Amniotic stem cell (primary cell): ENCODE data around the gene LSP1.
"Not testable (repeated sequence)": the region's sequence is repeated elsewhere in the genome, so short reads cannot be mapped to it uniquely, and the experiment has no call there.

Experiments
- DNase-seq: peaks from one replicate; lab custom pipeline; 2025; lab: John Stamatoyannopoulos, UW

LSP1 gene, protein sequence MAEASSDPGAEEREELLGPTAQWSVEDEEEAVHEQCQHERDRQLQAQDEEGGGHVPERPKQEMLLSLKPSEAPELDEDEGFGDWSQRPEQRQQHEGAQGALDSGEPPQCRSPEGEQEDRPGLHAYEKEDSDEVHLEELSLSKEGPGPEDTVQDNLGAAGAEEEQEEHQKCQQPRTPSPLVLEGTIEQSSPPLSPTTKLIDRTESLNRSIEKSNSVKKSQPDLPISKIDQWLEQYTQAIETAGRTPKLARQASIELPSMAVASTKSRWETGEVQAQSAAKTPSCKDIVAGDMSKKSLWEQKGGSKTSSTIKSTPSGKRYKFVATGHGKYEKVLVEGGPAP

DNA sequence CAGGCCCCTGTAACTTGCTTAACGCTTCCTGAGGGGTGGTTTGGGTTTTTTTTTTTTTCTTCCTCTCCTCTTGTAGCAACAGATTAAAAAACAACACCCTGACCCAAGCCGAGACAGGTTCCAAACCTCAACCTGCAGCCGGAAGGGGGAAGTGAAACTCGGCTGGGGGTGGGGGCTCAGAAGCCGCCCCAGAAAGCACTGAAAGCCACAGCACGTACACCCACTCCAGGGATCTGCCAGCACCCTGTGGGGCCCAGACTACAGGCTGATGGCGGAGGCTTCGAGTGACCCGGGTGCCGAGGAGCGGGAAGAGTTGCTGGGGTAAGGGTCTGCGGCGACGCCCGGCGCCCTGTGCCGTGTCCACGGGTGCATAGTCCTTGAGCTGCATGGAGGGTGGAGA is at the start of gene LSP1:
LSP1 (plus strand) TSS at position 208 of the 400 bp plus-strand sequence; CDS start at position 269, 61 bp downstream.
- no peak for DNase-seq

DNA sequence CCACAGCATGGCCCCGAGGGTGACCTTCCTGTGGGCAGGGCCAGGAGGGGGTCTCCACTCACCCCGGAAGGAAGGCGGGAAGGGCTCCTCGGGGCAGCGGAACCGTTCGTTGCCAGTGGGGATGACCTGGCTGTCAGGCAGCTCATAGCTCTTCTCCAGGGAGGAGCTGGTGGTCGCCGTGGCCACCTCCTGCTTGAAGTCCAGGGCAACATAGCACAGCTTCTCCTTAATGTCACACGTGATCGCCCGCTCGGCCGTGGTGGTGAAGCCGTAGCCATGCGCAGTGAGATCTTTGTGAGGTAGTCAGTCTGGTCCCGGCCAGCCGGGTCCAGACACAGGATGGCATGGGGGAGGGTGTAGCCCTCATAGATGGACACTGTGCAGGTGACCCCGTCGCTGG is 49.6 kb upstream of the LSP1 start:
- DNase-seq, result no peak

GRCh38 chr11:1803835-1804519 is 48.9 kb upstream of the LSP1 start:
- not testable (repeated sequence) for DNase-seq

- DNase-seq, result no peak
Observed at GRCh38 chr11:1805525-1805924, 47.4 kb upstream of the LSP1 start.

GRCh38 chr11:1807264-1807995 is 45.5 kb upstream of the LSP1 start:
- no peak for DNase-seq

DNA sequence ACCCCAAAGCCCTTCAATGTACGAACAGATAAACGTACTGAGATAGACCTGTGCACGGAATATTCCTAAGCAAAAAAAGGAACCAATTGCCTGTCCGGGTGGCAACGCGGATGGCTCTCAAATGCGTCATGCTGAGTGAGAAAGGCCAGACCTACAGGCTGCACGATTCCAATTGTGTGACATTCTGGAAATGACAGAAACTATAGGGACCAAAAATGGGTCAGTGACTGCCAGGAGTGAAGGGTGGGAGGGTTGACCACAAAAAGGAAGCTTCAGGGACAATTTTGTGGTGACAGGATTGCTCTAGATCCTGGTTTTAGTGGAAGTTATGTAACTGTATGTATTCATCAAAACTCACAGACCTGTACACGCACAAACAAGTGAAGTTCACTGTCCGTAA is 42.1 kb upstream of the LSP1 start:
- no peak for DNase-seq

DNA sequence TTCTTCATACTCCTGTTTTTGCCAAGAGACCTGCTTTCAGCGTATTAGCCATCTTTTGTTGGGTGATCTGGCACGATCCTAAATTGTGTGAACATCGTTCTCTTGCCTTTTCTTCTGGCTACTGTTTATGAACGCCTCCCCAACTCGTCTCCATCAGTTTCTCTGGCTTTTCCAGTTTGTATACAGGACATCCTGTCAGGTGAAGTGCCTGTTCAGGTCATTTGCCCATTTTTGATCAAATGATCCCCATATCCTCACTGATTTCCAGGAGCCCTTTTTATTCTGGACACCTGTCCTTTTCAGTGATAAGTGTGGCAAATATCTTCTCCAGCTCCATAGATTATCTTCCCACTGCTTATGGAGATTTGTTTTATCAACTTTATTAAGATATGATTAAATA is 40.6 kb upstream of the LSP1 start:
- no peak for DNase-seq

- no peak for DNase-seq
Observed at GRCh38 chr11:1812801-1813200, 40.1 kb upstream of the LSP1 start.

GRCh38 chr11:1813356-1813755 is 39.5 kb upstream of the LSP1 start:
- DNase-seq, result not testable (repeated sequence)

DNA sequence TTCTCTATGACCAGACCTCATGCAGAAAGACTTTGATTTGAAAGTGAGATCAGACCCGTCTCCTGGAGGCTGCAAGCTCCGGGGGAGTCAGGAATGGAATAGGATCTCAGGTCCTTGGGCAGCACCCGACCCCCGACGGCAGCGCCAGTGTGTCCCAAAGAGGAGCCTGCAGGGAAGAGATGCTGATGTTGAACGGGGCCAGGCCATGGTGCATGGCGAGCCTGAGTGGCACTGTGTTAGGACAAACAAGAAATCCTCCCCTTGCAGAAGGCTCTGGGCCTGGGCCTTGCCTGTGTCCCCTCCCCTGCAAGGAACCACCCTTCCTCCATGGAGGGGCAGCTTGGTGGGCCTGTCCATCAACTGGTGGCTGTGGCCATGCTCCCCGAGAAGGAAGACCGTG is 38.2 kb upstream of the LSP1 start:
- no peak for DNase-seq

- DNase-seq, result no peak
Observed at GRCh38 chr11:1815311-1815710, 37.6 kb upstream of the LSP1 start.

- no peak for DNase-seq
Observed at GRCh38 chr11:1815751-1816150, 37.1 kb upstream of the LSP1 start.

DNA sequence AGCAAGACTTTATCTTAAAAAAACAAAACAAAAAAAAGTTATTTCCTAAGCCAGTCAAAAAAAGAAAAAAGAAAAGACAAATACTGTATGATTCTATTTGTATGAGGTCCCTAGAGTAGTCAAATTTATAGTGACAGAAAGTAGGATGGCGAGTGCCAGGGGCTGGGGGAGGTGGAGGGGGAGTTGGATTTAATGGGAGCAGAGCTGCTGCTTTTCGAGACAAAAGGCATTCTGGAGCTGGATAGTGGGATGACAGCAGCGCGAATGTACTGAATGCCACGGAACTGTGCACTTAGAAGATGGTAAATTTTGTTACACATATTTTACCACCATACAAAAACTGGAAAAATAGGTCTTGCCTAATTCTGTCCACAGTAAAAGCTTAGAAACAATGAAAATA is 35.9 kb upstream of the LSP1 start:
- DNase-seq, result no peak

DNA sequence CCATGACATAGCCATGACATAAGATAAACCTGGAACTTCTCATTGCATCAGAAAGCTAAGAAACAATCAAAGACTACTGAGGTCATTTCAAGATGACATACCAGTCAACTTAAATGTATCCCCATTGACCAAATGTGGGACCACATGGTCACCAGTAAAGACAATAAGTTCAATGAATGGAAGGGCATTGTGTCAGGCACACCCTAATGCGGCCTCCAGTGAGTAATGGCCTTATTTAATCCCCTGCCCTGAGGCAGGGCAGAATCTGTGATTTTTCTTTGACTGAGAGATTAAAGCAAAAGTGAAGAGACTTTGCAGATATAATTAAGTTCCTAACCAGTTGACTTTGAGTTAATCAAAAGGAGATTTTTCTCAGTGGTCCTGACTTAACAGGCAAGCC is 35.4 kb upstream of the LSP1 start:
- DNase-seq, result no peak

- no peak for DNase-seq
Observed at GRCh38 chr11:1819074-1819473, 33.8 kb upstream of the LSP1 start.

GRCh38 chr11:1820463-1821325 is 32.2 kb upstream of the LSP1 start:
- DNase-seq, result no peak

- no peak for DNase-seq
Observed at GRCh38 chr11:1821562-1821961, 31.3 kb upstream of the LSP1 start.

- DNase-seq, result no peak
Observed at GRCh38 chr11:1822648-1823375, 30.1 kb upstream of the LSP1 start.

GRCh38 chr11:1823376-1824220 is 29.3 kb upstream of the LSP1 start:
- DNase-seq, result no peak
